HepG2 (cell line): ENCODE data around the gene TENT5A. TPM values are rescaled to one million over a fixed set of nuclear protein-coding genes. Genes with fewer than 3 reads are reported as not detected.

Experiments
- ATAC-seq: fragments of 200-7000 bp; cut with Tn5 transposase; 3 replicates; pipeline ENCODE4 v1.9.1; 2020; ENCODE audit warnings: mild to moderate bottlenecking, moderate library complexity
- BruUV-seq: library from RNA; stranded (reverse); fragments of 400-500 nt; replicated peaks from 2 replicates; lab custom pipeline; 2021; lab: Mats Ljungman, UMichigan
- CTCF ChIA-PET: fragments of 300-600 bp; formaldehyde crosslinking; extraction: SDS; loops from one replicate; lab custom pipeline; 2021; ENCODE audit warnings: low total read pairs, inconsistent platforms, low intra/inter-chr PET ratio; lab: Yijun Ruan, JAX
- POLR2A ChIA-PET: fragments of 350-600 bp; sonication (Branson Sonifier 250); formaldehyde crosslinking; loops from one replicate; lab custom pipeline; 2020; ENCODE audit warnings: antibody characterized with exemption, inconsistent platforms; lab: Yijun Ruan, JAX
- DNase-seq: peaks from one replicate; pipeline ENCODE4 v3.0.0-alpha.2; 2015; ENCODE audit warnings: low spot score
- FAIRE-seq: peaks from 3 replicates; lab custom pipeline; 2011; peaks lifted over from hg19 to GRCh38; lab: Jason Lieb, UNC
- H2AFZ ChIP-seq: one replicate; pipeline ENCODE4 v1.6.1; 2011; ENCODE audit warnings: low read length, inconsistent platforms
- H3K27ac ChIP-seq: fragments of 300-600 bp; 3 replicates; pipeline ENCODE4 v1.8.0; 2011; ENCODE audit warnings: mixed run types, mild to moderate bottlenecking, mixed read lengths, low read length, inconsistent platforms; ENCODE audit not compliant: insufficient read depth; ENCODE audit errors: extremely low read length
- H3K27me3 ChIP-seq, 2 experiments: fragments of 200-600 bp in 1 of 2; 2 replicates in 1 of 2; 3 replicates in 1 of 2; pipeline versions ENCODE4 v1.6.0 to v1.8.0; 2011; ENCODE audit warnings: low read length in 2 of 2, mild to moderate bottlenecking in 2 of 2, moderate library complexity in 2 of 2, inconsistent platforms in 1 of 2; ENCODE audit not compliant: insufficient read depth in 2 of 2, control insufficient read depth in 1 of 2
- H3K36me3 ChIP-seq, 2 experiments: fragments of 200-600 bp in 1 of 2; replicated peaks in 1 of 2; 2 replicates in 1 of 2; 3 replicates in 1 of 2; pipeline versions ENCODE4 v1.5.1 to v1.8.0; 2011; ENCODE audit warnings: low read length in 2 of 2, inconsistent platforms in 1 of 2; ENCODE audit not compliant: insufficient read depth in 2 of 2, control insufficient read depth in 1 of 2
- H3K4me1 ChIP-seq: 2 replicates; pipeline ENCODE4 v1.5.1; 2012; ENCODE audit warnings: low read length, inconsistent platforms; ENCODE audit not compliant: insufficient read depth
- H3K4me2 ChIP-seq: 2 replicates; pipeline ENCODE4 v1.6.0; 2011; ENCODE audit warnings: low read depth, low read length, inconsistent platforms
- H3K4me3 ChIP-seq, 3 experiments: fragments of 200-600 bp in 1 of 3; sonication (generic), shearing (Covaris generic) in 1 of 3; replicated peaks in 1 of 3; 2 replicates each; pipeline ENCODE4 v1.5.1; 2011 to 2016; ENCODE audit warnings: low read length in 3 of 3, inconsistent platforms in 2 of 3, low read depth in 2 of 3, mild to moderate bottlenecking in 2 of 3, control low read depth in 1 of 3, mixed read lengths in 1 of 3; ENCODE audit not compliant: insufficient read depth in 1 of 3
- H3K79me2 ChIP-seq: one replicate; pipeline ENCODE4 v1.6.1; 2011; ENCODE audit warnings: low read length, inconsistent platforms; ENCODE audit not compliant: insufficient read depth
- H3K9ac ChIP-seq: 2 replicates; pipeline ENCODE4 v1.6.0; 2011; ENCODE audit warnings: mild to moderate bottlenecking, low read depth, low read length, inconsistent platforms; ENCODE audit not compliant: insufficient read depth
- H3K9me3 ChIP-seq: 2 replicates; pipeline ENCODE4 v1.5.1; 2012; ENCODE audit warnings: mild to moderate bottlenecking, low read length
- H4K20me1 ChIP-seq: 2 replicates; pipeline ENCODE4 v1.6.0; 2011; ENCODE audit warnings: inconsistent platforms, mild to moderate bottlenecking, low read length, moderate library complexity; ENCODE audit not compliant: insufficient read depth
- DMAP1 ChIP-seq: IDR thresholded peaks from 2 replicates; pipeline ENCODE4 v1.6.1; 2016
- HMG20B ChIP-seq: conservative IDR thresholded peaks from 2 replicates; pipeline ENCODE4 v1.6.1; 2016; ENCODE audit warnings: missing genetic modification reagents, missing compliant biosample characterization
- JUN ChIP-seq: sonication (generic); formaldehyde crosslinking; IDR thresholded peaks from 2 replicates; pipeline ENCODE4 v1.4.0; 2020; ENCODE audit warnings: mild to moderate bottlenecking, missing genetic modification reagents
- WGBS: methylation state at CpG from one replicate; pipeline ENCODE4 v1.1.6; 2017; ENCODE audit warnings: low lambda C conversion rate; 5-methylcytosine and 5-hydroxymethylcytosine counted together
- in situ Hi-C: cut with HindIII; loops from 2 replicates; pipeline ENCODE4 v1.10.0; 2017; ENCODE audit warnings: low pct_unique_long_range_greater_than_20kb; ENCODE audit not compliant: extremely low pct_ligation_motif_present
- intact Hi-C: fragments of 100-400 bp; cut with micrococcal nuclease; formaldehyde crosslinking; loops from one replicate; pipeline ENCODE4 v1.10.0; 2022; ENCODE audit not compliant: unreplicated experiment
- polyA plus RNA-seq, 8 experiments: library from polyadenylated mRNA; depleted of rRNA in 3 of 8; stranded (reverse) in 7 of 8; unstranded in 1 of 8; fragments of >200 nt; fragmentation: Illumina TruSeq in 4 of 8; extraction: Trizol in 4 of 8; gene quantifications; 2 replicates each; pipeline versions ENCODE4 v1.2.1 to v1.2.3, GENCODE V29; 2011 to 2016; ENCODE audit warnings: low read depth in 4 of 8, missing spikeins in 1 of 8, mixed read lengths in 1 of 8; ENCODE audit not compliant: insufficient read depth in 1 of 8
- total RNA-seq, 5 experiments: library from RNA; depleted of rRNA; stranded (reverse); fragments of >200 nt; fragmentation: Illumina TruSeq; extraction: Trizol; gene quantifications; 2 replicates each; pipeline ENCODE4 v1.2.3, GENCODE V29; 2016; ENCODE audit warnings: low read depth in 1 of 5
- TF ChIP-seq, protein P1 (sequence below): sonication (generic); formaldehyde crosslinking; IDR thresholded peaks from 2 replicates; pipeline ENCODE4 v1.9.0; 2022; ENCODE audit warnings: missing genetic modification reagents, mild to moderate bottlenecking, borderline replicate concordance
- TF ChIP-seq, protein P2 (sequence below): sonication (generic); formaldehyde crosslinking; IDR thresholded peaks from 2 replicates; pipeline ENCODE4 v1.4.0; 2020; ENCODE audit warnings: missing genetic modification reagents, mild to moderate bottlenecking, borderline replicate concordance

Gene TENT5A
- total and polyA plus RNA-seq, 2 of the 13 experiments (the other 11 are each of a cell fraction or from before 2014, with no cell fraction given) = 8.0 to 13.8 TPM

DNA sequence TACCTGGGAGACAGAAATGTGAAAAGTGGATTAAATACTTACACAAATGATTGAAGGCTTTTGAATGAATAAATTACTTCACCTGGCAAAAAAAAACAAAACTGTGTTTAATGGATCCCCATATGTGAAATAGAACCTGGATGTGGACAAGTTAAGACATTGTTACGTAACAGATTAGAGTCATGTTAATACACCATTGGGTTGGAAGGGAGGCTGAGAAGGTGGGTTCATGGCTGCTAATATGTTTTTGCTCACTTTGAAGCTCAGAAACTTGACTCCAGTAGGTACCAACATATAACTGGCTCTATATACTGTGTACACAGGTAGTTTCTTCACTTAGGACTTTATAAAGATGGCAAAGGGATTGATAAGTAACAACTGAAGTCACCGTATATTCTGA is 21.4 kb upstream of the TENT5A start (continued):
- TF ChIP-seq, protein P1, sequence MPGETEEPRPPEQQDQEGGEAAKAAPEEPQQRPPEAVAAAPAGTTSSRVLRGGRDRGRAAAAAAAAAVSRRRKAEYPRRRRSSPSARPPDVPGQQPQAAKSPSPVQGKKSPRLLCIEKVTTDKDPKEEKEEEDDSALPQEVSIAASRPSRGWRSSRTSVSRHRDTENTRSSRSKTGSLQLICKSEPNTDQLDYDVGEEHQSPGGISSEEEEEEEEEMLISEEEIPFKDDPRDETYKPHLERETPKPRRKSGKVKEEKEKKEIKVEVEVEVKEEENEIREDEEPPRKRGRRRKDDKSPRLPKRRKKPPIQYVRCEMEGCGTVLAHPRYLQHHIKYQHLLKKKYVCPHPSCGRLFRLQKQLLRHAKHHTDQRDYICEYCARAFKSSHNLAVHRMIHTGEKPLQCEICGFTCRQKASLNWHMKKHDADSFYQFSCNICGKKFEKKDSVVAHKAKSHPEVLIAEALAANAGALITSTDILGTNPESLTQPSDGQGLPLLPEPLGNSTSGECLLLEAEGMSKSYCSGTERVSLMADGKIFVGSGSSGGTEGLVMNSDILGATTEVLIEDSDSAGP (CRISPR knock-in tag) = no peak

DNA sequence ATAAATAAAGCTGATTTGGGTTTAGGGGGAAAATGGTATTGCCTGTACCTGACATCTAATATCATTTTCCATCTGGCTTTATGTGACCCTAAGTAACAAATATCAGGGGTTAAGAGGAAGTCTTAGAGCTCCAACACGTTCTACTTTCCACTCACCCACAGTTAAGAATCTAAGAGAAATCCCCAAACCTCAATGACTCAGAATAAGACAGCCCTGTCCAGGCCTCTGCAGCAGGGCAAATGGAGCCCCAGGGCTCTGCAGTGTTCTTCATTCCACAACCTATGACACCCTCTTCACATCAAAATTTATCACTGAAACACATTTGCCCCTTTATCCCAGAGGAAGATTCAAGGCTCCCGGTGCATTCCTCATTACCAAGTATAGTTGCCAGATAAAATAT is 20.3 kb upstream of the TENT5A start:
- TF ChIP-seq DMAP1 (CRISPR knock-in tag) = no peak
- H3K9me3 ChIP-seq = no peaks in the 10 kb centered on the region
- no peak for ATAC-seq
- no peaks in the 10 kb centered on the region for H3K27me3 ChIP-seq
- intact Hi-C loops (loop anchor here (5.0 kb wide), 1 partner anchor 35 kb away; no protein-coding TSS in a partner anchor), in situ Hi-C loops (no loop called here)
- H3K79me2 ChIP-seq = no peaks in the 10 kb centered on the region
- BruUV-seq = no TSS peak
- no peak overlapping the region for H3K9ac ChIP-seq
- no peak for FAIRE-seq
- H3K4me2 ChIP-seq = no peak overlapping the region
- WGBS = 84% methylated on average over 2 of the region's 2 CpGs
- CTCF ChIA-PET = no interaction called here
- no peak for DNase-seq
- H3K36me3 ChIP-seq = no peaks in the 10 kb centered on the region
- H4K20me1 ChIP-seq = no peaks in the 10 kb centered on the region
- no peak overlapping the region for H3K27ac ChIP-seq
- no peak overlapping the region for H2AFZ ChIP-seq
- H3K4me1 ChIP-seq = peaks cover 76% of the 10 kb centered on the region
- H3K4me3 ChIP-seq = no peak overlapping the region
- POLR2A ChIA-PET = no interaction called here

DNA sequence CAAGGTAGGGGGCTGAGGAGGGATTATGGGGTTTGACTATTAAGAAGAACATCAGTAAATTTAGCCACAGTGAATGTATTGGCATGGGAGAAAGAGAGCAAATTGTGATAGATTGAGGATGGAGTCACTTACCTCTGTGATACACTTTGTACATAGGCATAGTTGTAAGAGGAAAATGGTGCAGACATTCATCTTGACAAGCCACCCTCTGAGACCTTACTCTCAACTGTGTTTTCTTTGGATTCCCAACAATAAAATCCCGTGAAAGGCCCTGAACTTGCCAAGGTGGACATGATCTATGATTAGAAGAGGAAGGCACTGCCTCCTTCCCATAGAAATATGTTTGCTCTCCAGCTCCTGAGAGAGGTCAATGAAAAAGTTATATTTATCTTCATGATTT is 18.6 kb upstream of the TENT5A start:
- Histone ChIP-seq H4K20me1 (no peaks in the 10 kb centered on the region), H3K79me2 (no peaks in the 10 kb centered on the region), H3K4me3 (no peak overlapping the region), H3K9me3 (no peaks in the 10 kb centered on the region), H3K4me1 (peaks cover 76% of the 10 kb centered on the region), H3K4me2 (no peak overlapping the region), H3K27ac (no peak overlapping the region), H3K9ac (no peak overlapping the region), H3K27me3 (no peaks in the 10 kb centered on the region), H2AFZ (no peak overlapping the region), H3K36me3 (no peaks in the 10 kb centered on the region)
- TF ChIP-seq, protein P2, sequence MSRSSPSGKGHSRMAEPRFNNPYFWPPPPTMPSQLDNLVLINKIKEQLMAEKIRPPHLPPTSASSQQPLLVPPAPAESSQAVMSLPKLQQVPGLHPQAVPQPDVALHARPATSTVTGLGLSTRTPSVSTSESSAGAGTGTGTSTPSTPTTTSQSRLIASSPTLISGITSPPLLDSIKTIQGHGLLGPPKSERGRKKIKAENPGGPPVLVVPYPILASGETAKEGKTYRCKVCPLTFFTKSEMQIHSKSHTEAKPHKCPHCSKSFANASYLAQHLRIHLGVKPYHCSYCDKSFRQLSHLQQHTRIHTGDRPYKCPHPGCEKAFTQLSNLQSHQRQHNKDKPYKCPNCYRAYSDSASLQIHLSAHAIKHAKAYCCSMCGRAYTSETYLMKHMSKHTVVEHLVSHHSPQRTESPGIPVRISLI (CRISPR knock-in tag) = no peak
- no peak for TF ChIP-seq JUN (CRISPR knock-in tag)
- TF ChIP-seq HMG20B (CRISPR knock-in tag) = no peak
- no peak for FAIRE-seq
- DNase-seq = no peak
- WGBS = 89% methylated on average over 1 of the region's 1 CpG
- CTCF ChIA-PET = no interaction called here
- no TSS peak for BruUV-seq
- POLR2A ChIA-PET = no interaction called here
- intact Hi-C loops (loop anchor here (5.0 kb wide), 1 partner anchor 36 kb away; no protein-coding TSS in a partner anchor), in situ Hi-C loops (no loop called here)
- ATAC-seq = no peak
